Colonic mucosa (tissue), 4 donors: Measurements from ENCODE around the gene SATB1. TPM values are rescaled to one million over a fixed set of nuclear protein-coding genes. Genes with fewer than 3 reads are reported as not detected.

Experiments
- DNase-seq: peaks from one replicate; pipeline ENCODE4 v3.0.0-alpha.2; 2020
- H3K27ac ChIP-seq: fragments of 200-600 bp; one replicate; pipeline ENCODE4 v1.8.0; 2021
- H3K27me3 ChIP-seq: fragments of 200-600 bp; one replicate; pipeline ENCODE4 v1.8.0; 2021
- H3K36me3 ChIP-seq: fragments of 200-600 bp; one replicate; pipeline ENCODE4 v1.8.0; 2021
- H3K4me1 ChIP-seq: fragments of 200-600 bp; one replicate; pipeline ENCODE4 v1.8.0; 2021; ENCODE audit warnings: mild to moderate bottlenecking
- H3K4me3 ChIP-seq: fragments of 200-600 bp; one replicate; pipeline ENCODE4 v1.8.0; 2021
- H3K9ac ChIP-seq, 2 donors: one replicate each; pipeline ENCODE4 v1.7.0; 2013; ENCODE audit warnings: control low read depth in 2 of 2, low read depth in 2 of 2, low read length in 2 of 2
- H3K9me3 ChIP-seq: fragments of 200-600 bp; one replicate; pipeline ENCODE4 v1.8.0; 2021
- intact Hi-C: fragments of 100-400 bp; cut with DNase I; formaldehyde crosslinking; loops from one replicate; pipeline ENCODE4 v1.14.1; 2022
- total RNA-seq, 2 donors: library from RNA; stranded (reverse); fragmentation: NEBNext Ultra II Directional in 1 of 2; extraction: Animal tissue kit (Norgen Biotek cat#: 25700) in 1 of 2; gene quantifications; one replicate each; pipeline ENCODE4 v1.2.1, GENCODE V29; 2021
- TF ChIP-seq, protein P1 (sequence below): fragments of 200-600 bp; IDR thresholded peaks from one replicate; pipeline ENCODE4 v1.8.0; 2022; ENCODE audit warnings: antibody characterized with exemption, mild to moderate bottlenecking
- donor health status: healthy.
- donor health status: DM: no; HTN: no; CAD: no.
- donor health status: DM: no; HTN: no; CAD: no.

SATB1 gene
- total RNA-seq, 2 donors from 2014 or later, result 16.0 to 33.0 TPM

DNA sequence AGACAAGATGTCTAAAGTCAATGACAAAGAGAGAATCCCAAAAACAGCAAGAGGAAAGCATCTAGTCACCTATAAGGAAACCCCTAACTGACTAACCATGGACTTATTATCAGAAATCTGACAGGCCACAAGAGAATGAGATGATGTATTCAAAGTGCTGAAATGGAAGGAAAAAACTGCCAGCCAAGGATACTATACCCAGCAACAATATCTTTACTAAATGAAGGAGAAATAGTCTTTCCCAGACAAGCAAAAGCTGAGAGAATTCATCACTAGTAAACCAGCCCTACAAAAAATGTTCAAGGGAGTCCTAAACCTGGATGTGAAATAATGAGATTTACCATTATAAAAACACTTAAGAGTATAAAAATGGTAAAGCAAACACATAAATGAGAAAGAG is 128.0 kb downstream of the SATB1 start:
- DNase-seq, result no peak
- TF ChIP-seq, protein P1, sequence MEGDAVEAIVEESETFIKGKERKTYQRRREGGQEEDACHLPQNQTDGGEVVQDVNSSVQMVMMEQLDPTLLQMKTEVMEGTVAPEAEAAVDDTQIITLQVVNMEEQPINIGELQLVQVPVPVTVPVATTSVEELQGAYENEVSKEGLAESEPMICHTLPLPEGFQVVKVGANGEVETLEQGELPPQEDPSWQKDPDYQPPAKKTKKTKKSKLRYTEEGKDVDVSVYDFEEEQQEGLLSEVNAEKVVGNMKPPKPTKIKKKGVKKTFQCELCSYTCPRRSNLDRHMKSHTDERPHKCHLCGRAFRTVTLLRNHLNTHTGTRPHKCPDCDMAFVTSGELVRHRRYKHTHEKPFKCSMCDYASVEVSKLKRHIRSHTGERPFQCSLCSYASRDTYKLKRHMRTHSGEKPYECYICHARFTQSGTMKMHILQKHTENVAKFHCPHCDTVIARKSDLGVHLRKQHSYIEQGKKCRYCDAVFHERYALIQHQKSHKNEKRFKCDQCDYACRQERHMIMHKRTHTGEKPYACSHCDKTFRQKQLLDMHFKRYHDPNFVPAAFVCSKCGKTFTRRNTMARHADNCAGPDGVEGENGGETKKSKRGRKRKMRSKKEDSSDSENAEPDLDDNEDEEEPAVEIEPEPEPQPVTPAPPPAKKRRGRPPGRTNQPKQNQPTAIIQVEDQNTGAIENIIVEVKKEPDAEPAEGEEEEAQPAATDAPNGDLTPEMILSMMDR, result no peak
- no peak overlapping the region for H3K9ac ChIP-seq
- H3K27ac ChIP-seq, result no peak overlapping the region
- no peaks in the 10 kb centered on the region for H3K4me1 ChIP-seq
- no peaks in the 10 kb centered on the region for H3K27me3 ChIP-seq
- H3K36me3 ChIP-seq, result no peaks in the 10 kb centered on the region
- no peaks in the 10 kb centered on the region for H3K9me3 ChIP-seq
- intact Hi-C loops, result loop anchor here (10.0 kb wide), 1 partner anchor 402 kb away; no protein-coding TSS in a partner anchor
- no peak overlapping the region for H3K4me3 ChIP-seq
